Heart left ventricle (tissue), 13 donors: ENCODE results near the gene LRRC55.

Source experiments
- POLR2A ChIP-seq, 2 donors: fragments of 450-650 bp; IDR thresholded peaks; one replicate each; pipeline ENCODE4 v1.6.1; 2017; ENCODE audit warnings: antibody characterized with exemption in 2 of 2, mild to moderate bottlenecking in 2 of 2, moderate library complexity in 2 of 2
- TF ChIP-seq, protein P1 (sequence below), 12 donors: fragments of 200-600 bp; sonication (generic) in 4 of 12; IDR thresholded peaks; one replicate each; pipeline versions ENCODE4 v1.5.0 to v1.8.0; 2018 to 2022; ENCODE audit warnings: antibody characterized with exemption in 12 of 12, mild to moderate bottlenecking in 5 of 12
- donor health status: ischemic (EF 13 %, LVEDD 7.1; RV severe dilation, severe dysfunction).
- donor health status: DM: no; HTN: yes; CAD: no.
- donor health status: DM: no; HTN: no; CAD: no.
- donor health status: ischemic (EF 25% LVEDD 6.9; RV normal size, moderate dysfunction).
- donor health status: ischemic (EF 25% LVEDD 5.7; RV mildly dilated, moderate dysfunction).
- donor health status: ischemic (EF 35%, LVEDD 5.7; RV mildly dilated, moderate dysfunction).
- donor health status: nonischemic (EF 11% LVEDD 7.7; RV severe dilation, severe dysfunction).
- donor health status: DM: yes; HTN: yes; CAD: no.
- donor health status: PGD.
- donor health status: ischemic (EF 29% LVEDD 5.4; RV normal size, mild dysfunction).
- donor health status: nonischemic (EF 23%, LVEDD 6.1; RV moderate dilation, normal function).

DNA sequence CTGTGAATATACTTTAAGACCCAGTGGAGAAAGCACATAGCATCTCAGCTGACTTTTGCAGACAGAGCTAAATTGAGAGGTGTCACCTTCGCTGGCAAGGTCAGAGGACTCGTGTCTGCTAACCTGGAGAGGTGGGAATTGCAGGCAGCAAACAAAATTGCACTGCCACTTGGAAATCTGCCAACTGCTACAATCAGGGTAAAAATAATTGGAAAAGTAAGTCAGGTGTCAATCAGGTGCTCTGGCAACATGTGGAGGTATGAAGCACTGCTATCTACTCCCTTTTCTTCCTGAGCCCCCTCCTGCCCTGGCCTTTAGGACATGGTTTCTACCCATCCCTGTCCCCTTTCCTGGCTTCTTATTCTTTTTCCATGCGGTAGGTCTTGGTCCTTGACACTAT, 24.1 kb upstream of the LRRC55 start:
- TF ChIP-seq, protein P1, sequence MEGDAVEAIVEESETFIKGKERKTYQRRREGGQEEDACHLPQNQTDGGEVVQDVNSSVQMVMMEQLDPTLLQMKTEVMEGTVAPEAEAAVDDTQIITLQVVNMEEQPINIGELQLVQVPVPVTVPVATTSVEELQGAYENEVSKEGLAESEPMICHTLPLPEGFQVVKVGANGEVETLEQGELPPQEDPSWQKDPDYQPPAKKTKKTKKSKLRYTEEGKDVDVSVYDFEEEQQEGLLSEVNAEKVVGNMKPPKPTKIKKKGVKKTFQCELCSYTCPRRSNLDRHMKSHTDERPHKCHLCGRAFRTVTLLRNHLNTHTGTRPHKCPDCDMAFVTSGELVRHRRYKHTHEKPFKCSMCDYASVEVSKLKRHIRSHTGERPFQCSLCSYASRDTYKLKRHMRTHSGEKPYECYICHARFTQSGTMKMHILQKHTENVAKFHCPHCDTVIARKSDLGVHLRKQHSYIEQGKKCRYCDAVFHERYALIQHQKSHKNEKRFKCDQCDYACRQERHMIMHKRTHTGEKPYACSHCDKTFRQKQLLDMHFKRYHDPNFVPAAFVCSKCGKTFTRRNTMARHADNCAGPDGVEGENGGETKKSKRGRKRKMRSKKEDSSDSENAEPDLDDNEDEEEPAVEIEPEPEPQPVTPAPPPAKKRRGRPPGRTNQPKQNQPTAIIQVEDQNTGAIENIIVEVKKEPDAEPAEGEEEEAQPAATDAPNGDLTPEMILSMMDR (IDR thresholded peaks at IDR 0.05): no peak
- no peak for TF ChIP-seq POLR2A (IDR thresholded peaks at IDR 0.05)
